Measurements from ENCODE around the gene SLC22A12.

The SLC22A12 gene

GRCh38 chr11:64568584-64569140 lies 22.4 kb upstream of the SLC22A12 start:
- ATAC-seq (no peak), DNase-seq (no peak)
- no peaks in the 10 kb centered on the region for H3K36me3 Mint-ChIP-seq (ENCODE audit: low read depth)
- H3K4me1 Mint-ChIP-seq: peaks cover 4% of the 10 kb centered on the region
- no peaks in the 10 kb centered on the region for H3K27me3 Mint-ChIP-seq
- H3K27ac Mint-ChIP-seq: no peak overlapping the region
- no peaks in the 10 kb centered on the region for H3K9me3 Mint-ChIP-seq
- no peak overlapping the region for H3K4me3 Mint-ChIP-seq

- H3K27me3 Mint-ChIP-seq: no peaks in the 10 kb centered on the region
- no peak overlapping the region for H3K4me3 Mint-ChIP-seq
- H3K4me1 Mint-ChIP-seq: peaks cover 4% of the 10 kb centered on the region
- H3K9me3 Mint-ChIP-seq: no peaks in the 10 kb centered on the region
- H3K27ac Mint-ChIP-seq: no peak overlapping the region
- no peaks in the 10 kb centered on the region for H3K36me3 Mint-ChIP-seq (ENCODE audit: low read depth)
- no peak for DNase-seq
- no peak for ATAC-seq
These were observed 21.6 kb upstream of the SLC22A12 start for GRCh38 chr11:64569300-64569970.

DNA sequence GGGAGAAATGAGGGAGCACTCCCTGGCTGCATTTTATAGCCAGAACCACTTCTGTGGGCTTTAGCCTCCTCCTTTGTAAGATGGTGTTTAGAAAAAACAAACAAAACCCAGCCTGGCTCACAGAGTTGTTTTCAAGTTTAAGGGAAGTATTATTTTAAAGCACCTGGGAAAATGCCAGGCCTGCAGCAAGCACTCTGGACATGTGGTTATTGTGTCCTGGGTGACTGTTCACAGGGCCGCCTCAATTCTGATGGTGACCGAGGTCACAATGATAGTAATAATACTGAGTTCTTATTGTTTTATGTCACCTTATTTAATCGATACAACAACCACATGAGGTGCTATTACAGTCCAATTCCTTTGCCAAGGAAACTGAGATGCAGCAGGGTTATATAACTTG lies 20.7 kb upstream of the SLC22A12 start:
- ATAC-seq (no peak), DNase-seq (no peak)
- no peaks in the 10 kb centered on the region for H3K9me3 Mint-ChIP-seq
- no peak overlapping the region for H3K27ac Mint-ChIP-seq
- no peaks in the 10 kb centered on the region for H3K36me3 Mint-ChIP-seq (ENCODE audit: low read depth)
- no peak overlapping the region for H3K4me3 Mint-ChIP-seq
- H3K4me1 Mint-ChIP-seq: peaks cover 4% of the 10 kb centered on the region
- no peaks in the 10 kb centered on the region for H3K27me3 Mint-ChIP-seq

DNA sequence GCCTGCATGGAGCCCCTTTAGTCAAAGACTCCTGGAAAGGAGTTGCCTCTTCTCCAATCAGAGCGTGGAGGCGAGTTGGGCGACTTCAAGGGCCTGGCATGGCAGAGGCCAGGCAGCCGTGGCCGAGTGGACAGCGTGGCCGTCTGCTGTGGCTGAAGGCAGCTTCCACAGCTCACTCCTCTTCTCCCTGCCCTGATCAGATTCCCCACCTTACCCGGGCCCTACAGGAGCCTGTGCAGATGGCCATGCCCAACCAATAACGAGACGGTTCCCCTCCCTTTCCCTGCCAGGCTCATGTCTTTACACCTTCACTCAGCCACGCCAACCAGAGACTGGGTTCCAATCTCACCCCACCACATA lies 20.0 kb upstream of the SLC22A12 start:
- Mint-ChIP-seq H3K9me3 (no peaks in the 10 kb centered on the region), H3K4me1 (peaks cover 4% of the 10 kb centered on the region), H3K27me3 (no peaks in the 10 kb centered on the region), H3K27ac (no peak overlapping the region), H3K4me3 (no peak overlapping the region), H3K36me3 (ENCODE audit: low read depth) (no peaks in the 10 kb centered on the region)
- no peak for ATAC-seq
- DNase-seq: no peak

DNA sequence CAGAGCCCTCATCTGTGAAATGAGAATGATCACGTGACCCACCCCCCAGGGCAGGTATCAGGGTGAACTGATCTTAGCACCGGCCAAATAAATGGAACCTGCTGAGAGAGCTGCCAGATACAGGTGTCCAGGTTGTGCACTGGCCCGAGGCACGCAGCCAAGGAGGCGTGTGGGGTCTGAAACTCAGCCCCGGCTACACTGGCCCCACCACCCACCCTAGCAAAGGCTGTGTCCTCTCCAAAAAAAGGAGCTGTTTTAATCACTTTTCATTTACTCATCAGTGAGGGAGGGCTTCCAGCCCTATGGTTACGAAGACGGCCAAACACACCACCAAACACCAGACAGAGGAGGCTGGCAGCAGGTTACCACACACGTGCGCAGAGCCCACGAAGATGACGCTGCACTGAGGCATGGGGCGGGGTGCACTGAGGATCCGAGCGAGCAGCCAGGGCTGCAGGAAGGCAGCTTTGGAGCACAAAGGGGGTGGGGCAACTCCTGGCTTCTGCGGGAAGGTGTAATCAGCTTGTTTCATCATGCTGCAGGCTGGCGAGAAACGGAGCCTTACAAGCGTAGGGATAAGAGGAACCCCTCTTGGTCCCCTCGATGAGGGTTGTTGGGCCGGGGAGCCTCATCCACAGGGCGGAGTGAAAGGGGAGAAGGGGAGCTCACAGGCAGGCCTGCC lies 19.5 kb upstream of the SLC22A12 start:
- Mint-ChIP-seq H3K4me3 (no peak overlapping the region), H3K27me3 (no peaks in the 10 kb centered on the region), H3K36me3 (ENCODE audit: low read depth) (no peaks in the 10 kb centered on the region), H3K4me1 (peaks cover 1% of the 10 kb centered on the region), H3K27ac (no peak overlapping the region), H3K9me3 (no peaks in the 10 kb centered on the region)
- DNase-seq: no peak
- peak; percentile 31 for ATAC-seq

DNA sequence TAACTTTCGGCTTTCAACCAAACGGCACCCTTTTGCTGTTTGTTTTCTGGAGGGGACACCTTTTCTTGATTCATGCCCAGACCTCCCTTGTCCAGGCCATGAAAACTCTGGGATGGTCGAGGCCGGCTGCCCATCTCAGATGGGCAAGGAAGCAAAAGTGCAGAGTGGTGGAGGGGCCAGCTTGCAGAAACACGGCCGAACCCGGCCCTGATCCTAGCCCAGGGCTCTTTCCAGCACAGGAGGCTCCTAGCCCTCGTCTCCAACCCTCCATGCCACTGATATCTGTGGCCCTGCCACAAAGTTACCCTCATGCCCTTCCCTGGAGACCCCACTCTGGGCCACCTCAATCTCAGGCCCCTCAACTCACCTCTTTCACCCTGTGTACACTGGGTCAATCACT lies 18.9 kb upstream of the SLC22A12 start:
- no peak overlapping the region for H3K27ac Mint-ChIP-seq
- no peaks in the 10 kb centered on the region for H3K9me3 Mint-ChIP-seq
- ATAC-seq (no peak), DNase-seq (no peak)
- H3K36me3 Mint-ChIP-seq (ENCODE audit: low read depth): no peaks in the 10 kb centered on the region
- H3K4me3 Mint-ChIP-seq: no peak overlapping the region
- H3K27me3 Mint-ChIP-seq: no peaks in the 10 kb centered on the region
- no peaks in the 10 kb centered on the region for H3K4me1 Mint-ChIP-seq

- no peak overlapping the region for H3K27ac Mint-ChIP-seq
- no peak for ATAC-seq
- no peak overlapping the region for H3K4me3 Mint-ChIP-seq
- no peaks in the 10 kb centered on the region for H3K4me1 Mint-ChIP-seq
- H3K27me3 Mint-ChIP-seq: no peaks in the 10 kb centered on the region
- H3K9me3 Mint-ChIP-seq: no peaks in the 10 kb centered on the region
- no peak for DNase-seq
- no peaks in the 10 kb centered on the region for H3K36me3 Mint-ChIP-seq (ENCODE audit: low read depth)
These were observed 13.8 kb upstream of the SLC22A12 start for GRCh38 chr11:64577202-64577601.

GRCh38 chr11:64580412-64580811 lies 10.6 kb upstream of the SLC22A12 start:
- no peaks in the 10 kb centered on the region for H3K9me3 Mint-ChIP-seq
- no peaks in the 10 kb centered on the region for H3K27me3 Mint-ChIP-seq
- no peak overlapping the region for H3K4me3 Mint-ChIP-seq
- no peak overlapping the region for H3K27ac Mint-ChIP-seq
- DNase-seq: no peak
- ATAC-seq: no peak
- no peaks in the 10 kb centered on the region for H3K36me3 Mint-ChIP-seq (ENCODE audit: low read depth)
- no peaks in the 10 kb centered on the region for H3K4me1 Mint-ChIP-seq

GRCh38 chr11:64581057-64581523 lies 9.9 kb upstream of the SLC22A12 start:
- H3K27me3 Mint-ChIP-seq: peaks cover 2% of the 10 kb centered on the region
- no peaks in the 10 kb centered on the region for H3K9me3 Mint-ChIP-seq
- H3K27ac Mint-ChIP-seq: no peak overlapping the region
- no peak overlapping the region for H3K4me3 Mint-ChIP-seq
- H3K36me3 Mint-ChIP-seq (ENCODE audit: low read depth): no peaks in the 10 kb centered on the region
- H3K4me1 Mint-ChIP-seq: no peaks in the 10 kb centered on the region
- DNase-seq (no peak), ATAC-seq (no peak)

GRCh38 chr11:64582885-64583284 lies 8.1 kb upstream of the SLC22A12 start:
- Mint-ChIP-seq H3K27ac (no peak overlapping the region), H3K4me3 (no peak overlapping the region), H3K36me3 (ENCODE audit: low read depth) (no peaks in the 10 kb centered on the region), H3K27me3 (peaks cover 6% of the 10 kb centered on the region), H3K4me1 (no peaks in the 10 kb centered on the region), H3K9me3 (peaks cover 1% of the 10 kb centered on the region)
- ATAC-seq: no peak
- no peak for DNase-seq

GRCh38 chr11:64583296-64584262 lies 7.4 kb upstream of the SLC22A12 start:
- no peak overlapping the region for H3K4me3 Mint-ChIP-seq
- no peak for ATAC-seq

DNA sequence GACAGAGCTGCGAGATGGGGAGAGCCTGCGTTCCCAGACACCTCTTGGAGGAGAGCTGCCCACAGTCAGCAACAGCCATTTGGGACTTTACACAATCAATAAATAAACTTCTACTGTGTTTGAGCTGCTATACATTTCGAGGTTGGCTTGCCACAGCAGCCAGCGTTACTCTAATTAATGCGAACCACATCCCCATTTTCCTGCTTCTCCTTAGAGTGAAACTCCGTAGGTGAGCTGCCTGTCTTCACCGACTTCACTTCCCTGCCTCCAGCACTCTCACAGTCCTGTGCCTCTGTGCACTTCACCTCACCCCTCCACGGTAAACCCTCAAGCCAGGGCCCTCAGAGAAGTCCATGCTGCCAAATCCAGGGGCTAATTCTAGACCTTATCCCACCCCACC lies 5.9 kb upstream of the SLC22A12 start:
- no peaks in the 10 kb centered on the region for H3K4me1 Mint-ChIP-seq
- DNase-seq (no peak), ATAC-seq (no peak)
- H3K27ac Mint-ChIP-seq: no peak overlapping the region
- no peaks in the 10 kb centered on the region for H3K36me3 Mint-ChIP-seq (ENCODE audit: low read depth)
- H3K4me3 Mint-ChIP-seq: no peak overlapping the region
- peaks cover 11% of the 10 kb centered on the region for H3K27me3 Mint-ChIP-seq
- H3K9me3 Mint-ChIP-seq: peaks cover 11% of the 10 kb centered on the region

More at GRCh38 chr11:64583296-64584262, 7.4 kb upstream of the SLC22A12 start:
- H3K4me1 Mint-ChIP-seq: no peaks in the 10 kb centered on the region
- DNase-seq: no peak
- H3K27ac Mint-ChIP-seq: no peak overlapping the region
- H3K27me3 Mint-ChIP-seq: peaks cover 10% of the 10 kb centered on the region
- peaks cover 8% of the 10 kb centered on the region for H3K9me3 Mint-ChIP-seq
- H3K36me3 Mint-ChIP-seq (ENCODE audit: low read depth): no peaks in the 10 kb centered on the region

GRCh38 chr11:64586366-64586765 lies 4.7 kb upstream of the SLC22A12 start:
- H3K27ac Mint-ChIP-seq: no peak overlapping the region

DNA sequence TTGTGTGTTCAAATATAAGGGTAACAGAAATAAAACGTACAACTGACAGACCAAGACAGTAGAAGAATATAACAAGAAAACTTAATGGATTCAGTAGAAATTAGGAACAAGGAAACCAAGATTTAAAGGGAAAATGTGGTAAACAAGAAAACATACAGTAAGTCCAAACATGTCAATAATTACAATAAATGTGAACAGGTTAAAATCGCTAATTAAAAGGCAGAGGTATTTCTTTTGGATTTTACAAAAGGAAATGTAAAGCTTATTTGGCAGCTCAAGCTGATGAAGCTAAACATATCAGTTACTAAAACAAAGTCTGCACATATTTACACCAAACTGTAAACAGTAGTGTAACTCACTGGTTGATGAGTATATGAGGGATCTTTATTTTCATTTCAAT lies 2.3 kb upstream of the SLC22A12 start:
- no peaks in the 10 kb centered on the region for H3K36me3 Mint-ChIP-seq (ENCODE audit: low read depth)
- no peak overlapping the region for H3K27ac Mint-ChIP-seq
- no peak overlapping the region for H3K4me3 Mint-ChIP-seq
- peaks cover 11% of the 10 kb centered on the region for H3K27me3 Mint-ChIP-seq
- peaks cover 11% of the 10 kb centered on the region for H3K9me3 Mint-ChIP-seq
- no peaks in the 10 kb centered on the region for H3K4me1 Mint-ChIP-seq
- ATAC-seq: no peak
- no peak for DNase-seq

More at GRCh38 chr11:64586366-64586765, 4.7 kb upstream of the SLC22A12 start:
- no peak for DNase-seq
- ATAC-seq: no peak
- no peaks in the 10 kb centered on the region for H3K4me1 Mint-ChIP-seq
- H3K27me3 Mint-ChIP-seq: peaks cover 11% of the 10 kb centered on the region
- H3K9me3 Mint-ChIP-seq: peaks cover 11% of the 10 kb centered on the region
- H3K36me3 Mint-ChIP-seq (ENCODE audit: low read depth): no peaks in the 10 kb centered on the region
- H3K4me3 Mint-ChIP-seq: no peak overlapping the region

Data from activated naive CD8-positive, alpha-beta T cell treated with anti-CD3 and anti-CD28 coated beads, Interleukin-2, amount 50 U/mL, for 24 hours (primary cell).